GM15510 (cell line): ENCODE data around the gene PITX2.

ENCODE experiments used
- POLR2A ChIP-seq: IDR thresholded peaks from 3 replicates; pipeline ENCODE4 v1.6.1; 2011; ENCODE audit warnings: borderline replicate concordance; ENCODE audit not compliant: insufficient read length; ENCODE audit errors: extremely low read depth

Gene PITX2

GRCh38 chr4:110621839-110622751 is 782 bp downstream of the PITX2 start:
- TF ChIP-seq POLR2A, result no peak

GRCh38 chr4:110621328-110621812 is 1.5 kb downstream of the PITX2 start:
- TF ChIP-seq POLR2A, result no peak

GRCh38 chr4:110620691-110621327 is 2.1 kb downstream of the PITX2 start:
- no peak for TF ChIP-seq POLR2A

GRCh38 chr4:110620322-110620690 is 2.6 kb downstream of the PITX2 start:
- TF ChIP-seq POLR2A, result no peak

- TF ChIP-seq POLR2A, result no peak
These were observed 3.2 kb downstream of the PITX2 start for GRCh38 chr4:110619463-110620247.

- no peak for TF ChIP-seq POLR2A
These were observed 4.1 kb downstream of the PITX2 start for GRCh38 chr4:110618581-110619462.

- TF ChIP-seq POLR2A, result no peak
These were observed 5.0 kb downstream of the PITX2 start for GRCh38 chr4:110617646-110618580.

- no peak for TF ChIP-seq POLR2A
These were observed 5.7 kb downstream of the PITX2 start for GRCh38 chr4:110617075-110617640.

- no peak for TF ChIP-seq POLR2A
These were observed 6.4 kb downstream of the PITX2 start for GRCh38 chr4:110616238-110617074.

- no peak for TF ChIP-seq POLR2A
These were observed 7.3 kb downstream of the PITX2 start for GRCh38 chr4:110615353-110616237.

GRCh38 chr4:110614976-110615352 is 7.9 kb downstream of the PITX2 start:
- no peak for TF ChIP-seq POLR2A
